GM19099 (cell line): Measurements from ENCODE around the gene RAD51B.

Experiments
- POLR2A ChIP-seq: IDR thresholded peaks from 3 replicates; pipeline ENCODE4 v1.6.1; 2011; ENCODE audit warnings: low read depth; ENCODE audit not compliant: insufficient read length; ENCODE audit errors: extremely low read depth

Gene RAD51B

DNA sequence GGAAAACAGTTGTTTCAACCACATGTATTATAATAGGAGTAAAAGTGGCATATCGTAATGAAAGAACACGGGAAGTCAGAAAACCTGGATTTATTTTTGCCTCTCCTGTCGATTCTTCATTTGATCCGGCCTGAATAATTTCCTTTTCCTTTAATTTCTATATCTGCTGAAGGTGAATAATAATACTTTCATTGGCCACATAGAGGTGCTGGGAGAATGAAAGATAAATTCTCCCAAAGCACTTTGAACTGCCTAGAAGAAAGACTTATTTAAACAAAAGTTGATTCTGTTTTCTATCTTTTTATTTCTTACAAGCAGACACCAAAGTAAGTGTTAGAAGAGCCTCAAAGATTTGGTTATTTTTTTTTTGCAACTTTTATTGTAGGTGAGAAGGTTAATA lies 339.1 kb downstream of the RAD51B start:
- no peak for TF ChIP-seq POLR2A

GRCh38 chr14:68159701-68160633 lies 340.4 kb downstream of the RAD51B start:
- no peak for TF ChIP-seq POLR2A

GRCh38 chr14:68160779-68161546 lies 341.4 kb downstream of the RAD51B start:
- no peak for TF ChIP-seq POLR2A

GRCh38 chr14:68162887-68163286 lies 343.3 kb downstream of the RAD51B start:
- TF ChIP-seq POLR2A = no peak

DNA sequence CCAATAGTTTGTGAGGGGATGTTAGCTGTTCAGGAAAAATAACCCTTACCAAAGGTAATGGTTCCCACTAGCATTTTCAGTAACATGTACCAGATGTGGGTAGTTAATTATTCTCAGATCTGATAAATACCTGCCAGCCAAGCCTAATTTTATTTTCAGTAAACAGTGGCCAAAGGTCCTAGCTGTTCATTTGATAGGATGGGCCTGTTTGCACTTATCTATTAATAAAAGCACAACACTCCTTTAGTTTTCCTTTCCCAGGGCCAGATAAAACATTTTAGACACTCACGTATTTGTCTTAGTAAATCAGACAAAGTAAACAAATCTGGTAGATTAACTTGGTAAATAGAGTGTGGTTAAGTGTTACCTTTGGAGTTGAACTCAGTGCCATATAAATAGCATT lies 345.1 kb downstream of the RAD51B start:
- TF ChIP-seq POLR2A = no peak

DNA sequence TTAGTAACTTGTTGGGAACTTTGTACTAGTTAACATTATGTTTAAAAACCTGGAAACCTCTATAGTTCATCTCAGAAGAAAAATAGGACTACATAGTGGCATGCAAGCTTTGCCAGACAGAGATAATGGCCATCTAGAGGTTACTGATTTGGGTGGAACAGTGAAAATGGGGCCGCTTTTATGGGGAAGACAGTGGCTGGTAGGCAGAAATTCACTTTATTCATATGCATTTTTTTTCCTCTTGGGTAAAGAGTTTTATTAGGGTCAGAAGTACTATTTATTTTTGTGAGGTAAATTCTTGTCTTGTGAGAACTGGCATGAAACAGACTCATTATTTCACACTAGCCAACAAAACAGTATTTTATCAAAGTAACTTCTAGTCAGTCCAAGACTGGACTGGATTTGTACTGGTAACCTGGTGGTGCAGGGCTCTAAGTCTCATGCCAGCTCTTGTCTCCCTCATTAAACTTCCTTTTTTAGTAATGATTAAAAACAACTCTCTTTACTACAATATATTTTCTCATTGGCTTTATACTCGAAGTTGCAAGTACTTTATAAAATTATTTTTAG lies 345.8 kb downstream of the RAD51B start:
- TF ChIP-seq POLR2A = no peak

GRCh38 chr14:68166731-68167382 lies 347.3 kb downstream of the RAD51B start:
- no peak for TF ChIP-seq POLR2A

DNA sequence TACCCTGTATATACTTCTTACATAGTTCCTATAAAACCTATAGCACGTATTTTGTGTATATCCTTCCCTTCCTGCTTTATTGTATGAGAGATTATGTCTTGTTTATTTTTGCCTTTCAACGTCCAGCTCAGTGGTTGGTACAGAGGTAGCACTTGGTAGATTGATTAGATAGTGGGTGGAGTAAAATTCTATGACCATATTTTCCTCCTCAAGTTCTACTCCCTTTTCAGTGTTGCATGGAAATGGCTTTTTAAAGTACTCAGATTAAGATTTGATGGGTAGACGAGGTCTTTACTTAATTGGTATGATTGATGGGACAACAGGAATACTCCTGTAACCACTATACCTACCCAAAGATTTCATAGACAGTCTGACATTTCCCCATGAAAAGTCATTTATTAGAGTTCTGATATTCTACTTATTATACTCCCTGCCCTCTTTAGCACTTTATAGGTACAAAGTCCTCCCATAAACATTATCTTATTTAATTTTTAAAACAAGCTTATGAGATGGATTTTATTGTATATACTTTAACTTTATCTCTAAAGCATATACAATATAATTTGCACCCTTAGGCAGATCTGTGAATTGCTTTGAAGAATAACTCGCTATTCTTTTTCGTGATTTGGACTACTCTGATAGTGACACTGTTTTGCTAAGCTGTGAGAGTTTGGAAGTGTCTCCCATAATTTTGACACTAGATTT lies 348.0 kb downstream of the RAD51B start:
- TF ChIP-seq POLR2A = no peak

GRCh38 chr14:68168460-68169109 lies 349.0 kb downstream of the RAD51B start:
- TF ChIP-seq POLR2A = no peak

GRCh38 chr14:68172216-68172615 lies 352.6 kb downstream of the RAD51B start:
- no peak for TF ChIP-seq POLR2A

DNA sequence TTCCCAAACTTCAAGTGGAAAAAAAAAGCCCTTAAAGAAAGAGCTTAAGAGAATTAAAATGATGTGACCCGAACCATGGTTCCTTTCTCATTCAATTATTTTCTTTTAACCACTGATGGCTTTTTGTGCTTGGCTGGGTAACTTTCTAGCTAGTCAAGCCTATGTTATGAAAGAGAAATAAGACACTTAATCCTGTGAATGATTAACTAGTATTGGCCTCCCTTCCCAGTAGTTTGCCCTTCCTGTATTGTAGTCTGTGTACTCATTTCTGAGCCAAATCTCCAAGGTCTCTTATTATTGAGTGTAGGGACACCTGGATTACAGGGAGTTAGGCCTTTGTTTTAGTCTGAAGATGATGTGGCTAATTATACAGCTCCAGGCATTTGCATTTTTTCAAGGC lies 353.0 kb downstream of the RAD51B start:
- no peak for TF ChIP-seq POLR2A

GRCh38 chr14:68173227-68173972 lies 353.8 kb downstream of the RAD51B start:
- no peak for TF ChIP-seq POLR2A

DNA sequence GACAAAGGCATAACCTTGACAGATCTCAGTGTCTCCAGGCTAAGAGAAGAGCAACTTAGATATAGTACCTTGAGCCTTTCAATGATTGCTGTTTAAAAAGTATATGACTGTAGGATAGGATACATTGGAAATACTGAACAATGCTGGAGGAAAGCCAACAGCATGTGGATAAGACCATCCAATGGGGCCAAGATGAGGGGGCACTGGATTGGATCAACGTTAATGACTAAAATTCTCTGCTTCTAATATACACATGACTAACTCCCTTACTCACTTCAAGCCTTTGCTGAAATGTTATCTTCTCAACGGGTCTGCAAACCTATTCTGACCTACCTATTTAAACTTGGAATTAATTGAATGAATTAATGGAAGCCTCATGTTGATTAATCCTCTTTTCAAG lies 354.9 kb downstream of the RAD51B start:
- no peak for TF ChIP-seq POLR2A
